ENCODE data around the gene ACTC1.

ACTC1 gene

GRCh38 chr15:34804776-34805175, 9.4 kb upstream of the ACTC1 start:
- H3K27ac ChIP-seq (ENCODE audit: low read length), result no peak overlapping the region
- H3K27me3 ChIP-seq (ENCODE audit: low read depth, low read length), result no peaks in the 10 kb centered on the region
- H4K20me1 ChIP-seq (ENCODE audit: insufficient read depth, low read length), result no peaks in the 10 kb centered on the region
- no peak overlapping the region for H3K9ac ChIP-seq (ENCODE audit: low read length)
- no peak overlapping the region for H2AFZ ChIP-seq (ENCODE audit: low read depth, low read length)
- H3K4me2 ChIP-seq (ENCODE audit: low read length), result no peak overlapping the region
- TF ChIP-seq EZH2phosphoT487 (IDR thresholded peaks at IDR 0.05; ENCODE audit: low read depth), result no peak
- no peaks in the 10 kb centered on the region for H3K79me2 ChIP-seq (ENCODE audit: low read length)
- no peaks in the 10 kb centered on the region for H3K36me3 ChIP-seq (replicated peaks; ENCODE audit: low read depth, low read length)
- no peak overlapping the region for H3K4me3 ChIP-seq (ENCODE audit: low read length)
- no peaks in the 10 kb centered on the region for H3K4me1 ChIP-seq (ENCODE audit: low read length)
- no peaks in the 10 kb centered on the region for H3K9me3 ChIP-seq (ENCODE audit: insufficient read depth, low read length)

GRCh38 chr15:34804113-34804512, 8.8 kb upstream of the ACTC1 start:
- H3K4me2 ChIP-seq (ENCODE audit: low read length), result no peak overlapping the region
- H3K9me3 ChIP-seq (ENCODE audit: insufficient read depth, low read length), result no peaks in the 10 kb centered on the region
- H3K36me3 ChIP-seq (replicated peaks; ENCODE audit: low read depth, low read length), result no peaks in the 10 kb centered on the region
- no peak for TF ChIP-seq EZH2phosphoT487 (IDR thresholded peaks at IDR 0.05; ENCODE audit: low read depth)
- no peak for TF ChIP-seq CTCF (IDR thresholded peaks at IDR 0.05; ENCODE audit: low read depth, low read length)
- H3K79me2 ChIP-seq (ENCODE audit: low read length), result no peaks in the 10 kb centered on the region
- H2AFZ ChIP-seq (ENCODE audit: low read depth, low read length), result no peak overlapping the region
- no peaks in the 10 kb centered on the region for H3K27me3 ChIP-seq (ENCODE audit: low read depth, low read length)
- no peaks in the 10 kb centered on the region for H3K4me1 ChIP-seq (ENCODE audit: low read length)
- no peaks in the 10 kb centered on the region for H4K20me1 ChIP-seq (ENCODE audit: insufficient read depth, low read length)
- H3K4me3 ChIP-seq (ENCODE audit: low read length), result no peak overlapping the region
- H3K9ac ChIP-seq (ENCODE audit: low read length), result no peak overlapping the region
- H3K27ac ChIP-seq (ENCODE audit: low read length), result no peak overlapping the region

GRCh38 chr15:34802803-34803750, 7.7 kb upstream of the ACTC1 start:
- no peaks in the 10 kb centered on the region for H3K79me2 ChIP-seq (ENCODE audit: low read length)
- H2AFZ ChIP-seq (ENCODE audit: low read depth, low read length), result no peak overlapping the region
- no peaks in the 10 kb centered on the region for H3K27me3 ChIP-seq (ENCODE audit: low read depth, low read length)
- H3K36me3 ChIP-seq (replicated peaks; ENCODE audit: low read depth, low read length), result no peaks in the 10 kb centered on the region
- no peak overlapping the region for H3K27ac ChIP-seq (ENCODE audit: low read length)
- no peaks in the 10 kb centered on the region for H4K20me1 ChIP-seq (ENCODE audit: insufficient read depth, low read length)
- no peak overlapping the region for H3K4me3 ChIP-seq (ENCODE audit: low read length)
- no peak overlapping the region for H3K4me2 ChIP-seq (ENCODE audit: low read length)
- H3K9me3 ChIP-seq (ENCODE audit: insufficient read depth, low read length), result no peaks in the 10 kb centered on the region
- TF ChIP-seq EZH2phosphoT487 (IDR thresholded peaks at IDR 0.05; ENCODE audit: low read depth) (no peak), CTCF (IDR thresholded peaks at IDR 0.05; ENCODE audit: low read depth, low read length) (no peak)
- H3K4me1 ChIP-seq (ENCODE audit: low read length), result no peaks in the 10 kb centered on the region
- no peak overlapping the region for H3K9ac ChIP-seq (ENCODE audit: low read length)

GRCh38 chr15:34802371-34802770, 7.0 kb upstream of the ACTC1 start:
- H3K9ac ChIP-seq (ENCODE audit: low read length), result no peak overlapping the region
- no peak overlapping the region for H3K4me2 ChIP-seq (ENCODE audit: low read length)
- 0 out of 2 replicates have a peak, but pooled peaks cover 5% of the 10 kb centered on the region for H3K27me3 ChIP-seq (ENCODE audit: low read depth, low read length)
- H4K20me1 ChIP-seq (ENCODE audit: insufficient read depth, low read length), result no peaks in the 10 kb centered on the region
- H3K4me1 ChIP-seq (ENCODE audit: low read length), result no peaks in the 10 kb centered on the region
- no peaks in the 10 kb centered on the region for H3K79me2 ChIP-seq (ENCODE audit: low read length)
- no peak overlapping the region for H3K27ac ChIP-seq (ENCODE audit: low read length)
- TF ChIP-seq CTCF (IDR thresholded peaks at IDR 0.05; ENCODE audit: low read depth, low read length) (no peak), EZH2phosphoT487 (IDR thresholded peaks at IDR 0.05; ENCODE audit: low read depth) (no peak)
- no peak overlapping the region for H3K4me3 ChIP-seq (ENCODE audit: low read length)
- no peak overlapping the region for H2AFZ ChIP-seq (ENCODE audit: low read depth, low read length)
- no peaks in the 10 kb centered on the region for H3K36me3 ChIP-seq (replicated peaks; ENCODE audit: low read depth, low read length)
- no peaks in the 10 kb centered on the region for H3K9me3 ChIP-seq (ENCODE audit: insufficient read depth, low read length)
